Inflammatory macrophage treated with lipopolysaccharide for 4 hours (primary cell): ENCODE measurements around the gene SAMD3.
"Not testable (repeated sequence)": the region's sequence is repeated elsewhere in the genome, so short reads cannot be mapped to it uniquely, and the experiment has no call there.

ENCODE experiments used
- DNase-seq: peaks from one replicate; pipeline ENCODE4 v3.0.0-alpha.2; 2020

Gene SAMD3

GRCh38 chr6:130207979-130208649, 14.6 kb downstream of the SAMD3 start:
- DNase-seq, result no peak

- no peak for DNase-seq
Measured at GRCh38 chr6:130206479-130206878, 16.3 kb downstream of the SAMD3 start.

GRCh38 chr6:130204322-130204721, 18.4 kb downstream of the SAMD3 start:
- no peak for DNase-seq

- no peak for DNase-seq
Measured at GRCh38 chr6:130203370-130203769, 19.4 kb downstream of the SAMD3 start.

GRCh38 chr6:130202782-130203181, 20.0 kb downstream of the SAMD3 start:
- DNase-seq, result no peak

GRCh38 chr6:130200020-130200419, 22.7 kb downstream of the SAMD3 start:
- no peak for DNase-seq

GRCh38 chr6:130198483-130199035, 24.2 kb downstream of the SAMD3 start:
- no peak for DNase-seq

DNA sequence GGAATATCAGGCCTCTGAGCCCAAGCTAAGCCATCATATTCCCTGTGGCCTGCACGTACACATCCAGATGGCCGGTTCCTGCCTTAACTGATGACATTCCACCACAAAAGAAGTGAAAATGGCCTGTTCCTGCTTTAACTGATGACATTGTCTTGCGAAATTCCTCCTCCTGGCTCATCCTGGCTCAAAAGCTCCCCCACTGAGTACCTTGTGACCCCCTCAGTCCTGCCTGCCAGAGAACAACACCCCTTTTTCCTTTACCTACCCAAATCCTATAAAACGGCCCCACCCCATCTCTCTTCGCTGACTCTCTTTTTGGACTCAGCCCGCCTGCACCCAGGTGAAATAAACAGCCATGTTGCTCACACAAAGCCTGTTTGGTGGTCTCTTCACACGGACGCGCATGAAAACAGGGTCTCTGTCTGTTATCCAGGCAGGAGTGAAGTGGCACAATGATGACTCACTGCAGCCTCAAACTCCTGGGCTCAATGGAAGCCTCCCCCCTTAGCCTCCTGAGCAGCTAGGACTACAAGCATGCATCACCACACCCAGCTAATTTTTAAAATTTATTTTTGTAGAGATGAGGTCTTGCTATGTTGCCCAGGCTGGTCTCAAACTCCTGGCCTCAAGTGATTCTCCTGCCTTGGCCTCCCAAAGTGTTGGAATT, 24.8 kb downstream of the SAMD3 start:
- not testable (repeated sequence) for DNase-seq

DNA sequence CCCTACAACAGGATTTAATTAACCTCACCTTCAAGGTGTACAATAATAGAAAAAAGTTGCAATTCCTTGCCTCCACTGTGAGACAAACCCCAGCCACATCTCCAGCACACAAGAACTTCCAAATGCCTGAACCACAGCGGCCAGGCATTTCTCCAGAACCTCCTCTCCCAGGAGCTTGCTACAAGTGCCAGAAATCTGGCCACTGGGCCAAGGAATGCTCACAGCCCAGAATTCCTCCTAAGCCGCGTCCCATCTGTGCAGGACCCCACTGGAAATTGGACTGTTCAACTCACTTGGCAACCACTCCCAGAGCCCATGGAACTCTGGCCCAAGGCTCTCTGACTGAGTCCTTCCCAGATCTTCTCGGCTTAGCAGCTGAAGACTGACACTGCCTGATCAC, 28.3 kb downstream of the SAMD3 start:
- DNase-seq, result not testable (repeated sequence)

DNA sequence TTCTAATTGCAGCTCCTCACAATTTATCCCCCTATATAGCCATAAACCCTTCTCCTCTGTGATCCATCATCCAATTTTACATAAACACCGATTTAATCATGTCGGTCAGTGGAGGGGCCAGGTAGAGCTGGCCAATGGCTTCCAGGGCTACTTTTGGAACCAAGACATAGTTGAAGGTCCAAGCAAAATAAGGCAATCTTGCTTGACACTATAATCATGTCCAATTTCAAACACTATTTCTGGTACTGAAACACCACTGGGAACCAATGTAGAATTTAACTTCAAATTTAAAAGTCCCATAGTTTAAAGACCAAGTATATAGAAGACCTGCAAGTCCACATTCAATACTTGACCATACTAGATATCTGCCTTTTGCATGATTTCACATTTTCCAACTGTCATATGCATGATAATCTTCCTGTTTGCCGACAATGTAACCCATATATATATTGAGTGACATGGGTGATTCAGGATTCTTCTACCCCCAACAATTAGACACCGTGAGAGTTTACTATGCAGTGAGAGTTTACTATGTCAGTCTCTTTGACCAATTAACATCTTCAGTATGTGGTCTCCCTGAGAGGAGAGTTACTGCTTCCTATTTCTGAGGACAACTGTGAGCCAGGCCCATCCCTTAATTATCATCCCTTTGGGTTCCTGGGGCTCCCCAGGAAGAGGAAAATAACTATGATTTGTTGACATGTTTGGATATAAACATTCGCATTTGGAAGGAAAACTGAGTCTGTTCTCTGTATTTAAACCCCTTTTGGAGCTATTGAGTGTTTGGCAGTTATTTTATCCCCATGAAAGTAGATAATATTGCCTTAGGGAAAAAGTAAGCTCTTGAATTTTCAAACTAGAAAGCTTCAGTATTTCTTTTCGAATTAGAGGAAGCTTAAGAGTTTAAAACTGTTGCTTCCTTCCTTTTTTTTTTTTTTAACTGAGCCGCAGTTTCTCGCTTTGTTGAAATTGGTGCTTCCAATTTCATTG, 31.8 kb downstream of the SAMD3 start:
- DNase-seq, result peak; percentile 3

GRCh38 chr6:130189531-130190397, 33.0 kb downstream of the SAMD3 start:
- no peak for DNase-seq

GRCh38 chr6:130188207-130188899, 34.4 kb downstream of the SAMD3 start:
- no peak for DNase-seq

DNA sequence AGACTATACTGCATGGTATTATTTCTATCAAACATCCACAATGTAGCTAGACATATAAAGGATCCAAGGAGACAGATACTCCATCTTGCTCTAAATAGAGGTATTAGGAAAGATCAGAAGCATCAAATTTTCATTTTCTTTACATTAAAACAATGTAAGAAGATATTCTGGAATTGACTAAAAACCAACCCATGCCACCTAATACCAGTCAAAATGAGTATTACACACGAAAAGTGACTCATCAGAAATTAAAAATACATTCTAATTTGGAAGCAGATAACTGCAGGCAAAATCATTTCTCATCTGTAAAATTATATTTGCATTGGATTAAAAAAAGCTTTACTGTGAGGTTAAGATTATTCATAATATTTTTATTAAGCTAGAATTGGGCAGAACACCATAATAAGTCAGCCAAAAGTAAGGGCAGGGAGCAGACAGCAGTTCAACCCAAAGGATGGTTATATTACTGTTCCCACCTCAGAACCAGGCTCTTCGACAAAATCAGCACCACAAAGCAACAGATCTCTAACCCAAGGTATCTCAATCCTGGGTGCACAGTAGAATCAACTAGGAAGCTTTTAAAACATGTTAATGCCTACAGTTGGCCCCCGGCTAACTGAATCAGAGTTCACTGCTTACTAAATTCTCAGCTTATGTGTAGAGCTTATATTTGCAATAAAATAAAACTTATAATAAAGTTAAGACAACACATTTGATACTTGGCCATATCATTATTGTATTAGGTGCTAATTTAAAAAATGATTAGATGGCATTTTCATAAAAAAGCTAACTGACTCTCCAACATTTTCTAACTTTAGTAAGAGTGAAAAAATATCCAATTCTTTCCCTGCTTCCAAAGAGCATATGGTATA, 35.2 kb downstream of the SAMD3 start:
- DNase-seq, result no peak

DNA sequence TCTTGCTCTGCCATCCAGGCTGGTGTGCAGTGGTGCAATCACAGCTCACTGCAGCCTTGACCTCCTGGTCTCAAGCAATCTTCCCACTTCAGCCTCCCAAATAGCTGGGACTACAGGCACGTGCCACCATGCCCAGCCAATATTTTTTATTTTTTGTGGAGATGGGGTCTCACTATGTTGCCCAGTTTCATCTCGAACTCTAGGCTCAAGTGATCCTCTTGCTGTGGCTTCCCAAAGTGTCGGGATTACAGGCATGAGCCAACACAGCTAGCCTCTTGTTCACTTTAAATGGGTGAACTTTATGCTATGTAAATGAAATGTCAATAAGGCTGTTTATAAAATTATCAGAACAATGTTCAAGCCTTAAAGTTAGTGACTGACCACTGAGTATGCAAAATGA, 37.1 kb downstream of the SAMD3 start:
- DNase-seq, result no peak

GRCh38 chr6:130183271-130184222, 39.2 kb downstream of the SAMD3 start:
- no peak for DNase-seq

- DNase-seq, result no peak
Measured at GRCh38 chr6:130182466-130182865, 40.3 kb downstream of the SAMD3 start.

DNA sequence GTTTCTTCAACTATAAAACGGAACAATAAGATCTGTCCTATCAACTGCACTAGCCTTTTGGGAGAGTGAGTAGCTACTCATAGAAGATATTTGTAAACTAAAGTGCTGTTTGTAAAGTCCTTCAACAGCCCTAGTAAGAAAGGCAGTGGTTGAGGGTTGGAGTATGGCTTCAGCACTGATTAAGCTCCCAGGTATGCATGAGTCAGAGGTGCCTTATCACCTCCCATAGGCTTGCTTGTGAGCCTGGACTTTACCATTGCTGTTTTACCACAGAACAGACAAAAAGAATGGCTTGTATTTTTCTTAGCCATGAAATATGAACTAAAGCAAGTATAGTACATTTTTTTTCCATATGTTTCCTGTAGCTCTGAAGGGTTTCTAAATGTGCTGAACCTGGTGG, 44.1 kb downstream of the SAMD3 start:
- no peak for DNase-seq

DNA sequence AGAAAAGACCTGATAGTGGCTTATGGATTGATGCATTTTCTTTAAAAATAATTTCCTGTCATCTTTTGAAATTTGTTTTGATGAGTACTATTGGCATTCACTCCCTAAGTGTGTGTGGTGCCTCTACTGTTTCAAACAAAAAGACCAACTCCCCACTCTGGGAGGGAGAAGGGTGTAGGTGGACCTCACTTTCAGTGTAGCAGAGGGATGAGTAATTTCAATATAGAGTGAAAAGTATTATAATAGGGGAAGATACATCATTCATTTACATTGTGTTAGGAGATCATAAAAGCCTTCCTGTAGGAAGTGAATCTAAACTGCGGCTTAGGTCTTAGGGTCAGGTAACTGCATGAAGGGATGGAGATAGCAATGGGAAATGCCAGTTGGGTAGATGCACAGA, 46.4 kb downstream of the SAMD3 start:
- DNase-seq, result no peak

- DNase-seq, result not testable (repeated sequence)
Measured at GRCh38 chr6:130173377-130174004, 49.3 kb downstream of the SAMD3 start.
